Body of pancreas (tissue), 4 donors: ENCODE results near the gene NPHP4. TPM values are rescaled to one million over a fixed set of nuclear protein-coding genes. Genes with fewer than 3 reads are reported as not detected.
A peak's percentile ranks its signal among the peaks of the same experiment; 100 is the strongest.

ENCODE experiments used
- ATAC-seq: fragments of 150-250 bp; one replicate; pipeline ENCODE4 v1.9.1; 2016
- DNase-seq, 4 donors: peaks; one replicate each; pipeline ENCODE4 v3.0.0-alpha.2; 2019
- H3K27ac ChIP-seq, 4 donors: fragments of 200-600 bp; sonication (generic); 1 replicate in 3 of 4; 2 replicates in 1 of 4; pipeline versions ENCODE4 v1.5.1 to v1.6.1; 2016 to 2019; ENCODE audit warnings: mild to moderate bottlenecking in 1 of 4, mixed read lengths in 1 of 4, moderate library complexity in 1 of 4
- H3K27me3 ChIP-seq, 2 donors: fragments of 200-600 bp; sonication (generic); one replicate each; pipeline ENCODE4 v1.6.0; 2016; ENCODE audit warnings: mild to moderate bottlenecking in 1 of 2
- H3K36me3 ChIP-seq, 2 donors: fragments of 200-600 bp; sonication (generic); replicated peaks in 1 of 2; 2 replicates each; pipeline ENCODE4 v1.5.1; 2016; ENCODE audit warnings: low read depth in 2 of 2; ENCODE audit not compliant: insufficient read depth in 1 of 2
- H3K4me1 ChIP-seq: fragments of 200-600 bp; sonication (generic); one replicate; pipeline ENCODE4 v1.6.0; 2016
- H3K4me3 ChIP-seq, 2 donors: fragments of 200-600 bp; sonication (generic); 1 replicate in 1 of 2; 2 replicates in 1 of 2; pipeline ENCODE4 v1.5.1; 2016 to 2019
- H3K9me3 ChIP-seq, 3 donors: fragments of 200-600 bp; sonication (generic); 1 replicate in 2 of 3; 2 replicates in 1 of 3; pipeline ENCODE4 v1.5.1; 2016
- POLR2A ChIP-seq, 3 donors: fragments of 450-650 bp; IDR thresholded peaks; one replicate each; pipeline ENCODE4 v1.6.1; 2016; ENCODE audit warnings: antibody characterized with exemption in 3 of 3, mild to moderate bottlenecking in 2 of 3
- WGBS, 2 donors: methylation state at CpG; one replicate each; pipeline ENCODE4 v1.1.5; 2017; 5-methylcytosine and 5-hydroxymethylcytosine counted together
- intact Hi-C: fragments of 100-400 bp; cut with DNase I; formaldehyde crosslinking; loops from one replicate; pipeline ENCODE4 v1.15.1; 2023
- total RNA-seq, 2 donors: library from RNA; depleted of rRNA; stranded (reverse); fragments of >200 nt; gene quantifications; one replicate each; pipeline ENCODE4 v1.1.0, GENCODE V29; 2016
- TF ChIP-seq, protein P1 (sequence below), 7 experiments: fragments of 450-650 bp in 4 of 7; fragments of 200-600 bp in 3 of 7; sonication (generic) in 3 of 7; IDR thresholded peaks; one replicate each; pipeline ENCODE4 v1.5.1; 2016 to 2019; ENCODE audit warnings: antibody characterized with exemption in 7 of 7

Gene NPHP4
- total RNA-seq, 2 donors from 2014 or later, result 10.4 to 48.5 TPM

DNA sequence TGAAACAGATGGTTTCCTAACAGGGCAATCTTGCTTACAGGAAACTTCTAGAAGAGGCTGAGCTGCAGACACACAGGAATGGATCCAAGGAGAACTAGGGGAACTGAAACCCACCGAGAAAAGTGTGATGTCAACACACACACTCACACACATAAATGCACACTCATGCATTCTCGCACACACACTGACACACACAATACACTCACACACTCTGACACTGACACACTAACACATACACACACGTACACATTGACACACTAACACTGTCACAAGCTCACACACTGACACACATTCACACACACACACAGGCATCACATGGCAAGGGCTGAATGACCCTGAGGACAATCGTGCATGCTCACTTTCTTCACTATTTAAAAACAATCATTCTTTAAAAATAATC, 142.7 kb downstream of the NPHP4 start:
- no peaks in the 10 kb centered on the region for H3K27me3 ChIP-seq
- H3K4me3 ChIP-seq, result no peak overlapping the region
- 45 to 53% methylated on average over 4 of the region's 4 CpGs for WGBS, 2 donors
- intact Hi-C loops, result no loop called here
- no peaks in the 10 kb centered on the region for H3K4me1 ChIP-seq
- no peaks in the 10 kb centered on the region for H3K36me3 ChIP-seq
- H3K9me3 ChIP-seq, result peaks cover 0 to 7% (median 0%) of the 10 kb centered on the region in 3 donors
- ATAC-seq (no peak), DNase-seq (no peak)
- TF ChIP-seq, protein P1, sequence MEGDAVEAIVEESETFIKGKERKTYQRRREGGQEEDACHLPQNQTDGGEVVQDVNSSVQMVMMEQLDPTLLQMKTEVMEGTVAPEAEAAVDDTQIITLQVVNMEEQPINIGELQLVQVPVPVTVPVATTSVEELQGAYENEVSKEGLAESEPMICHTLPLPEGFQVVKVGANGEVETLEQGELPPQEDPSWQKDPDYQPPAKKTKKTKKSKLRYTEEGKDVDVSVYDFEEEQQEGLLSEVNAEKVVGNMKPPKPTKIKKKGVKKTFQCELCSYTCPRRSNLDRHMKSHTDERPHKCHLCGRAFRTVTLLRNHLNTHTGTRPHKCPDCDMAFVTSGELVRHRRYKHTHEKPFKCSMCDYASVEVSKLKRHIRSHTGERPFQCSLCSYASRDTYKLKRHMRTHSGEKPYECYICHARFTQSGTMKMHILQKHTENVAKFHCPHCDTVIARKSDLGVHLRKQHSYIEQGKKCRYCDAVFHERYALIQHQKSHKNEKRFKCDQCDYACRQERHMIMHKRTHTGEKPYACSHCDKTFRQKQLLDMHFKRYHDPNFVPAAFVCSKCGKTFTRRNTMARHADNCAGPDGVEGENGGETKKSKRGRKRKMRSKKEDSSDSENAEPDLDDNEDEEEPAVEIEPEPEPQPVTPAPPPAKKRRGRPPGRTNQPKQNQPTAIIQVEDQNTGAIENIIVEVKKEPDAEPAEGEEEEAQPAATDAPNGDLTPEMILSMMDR (IDR thresholded peaks at IDR 0.05), result no peak
- no peak for TF ChIP-seq POLR2A (IDR thresholded peaks at IDR 0.05)
- no peak overlapping the region for H3K27ac ChIP-seq

DNA sequence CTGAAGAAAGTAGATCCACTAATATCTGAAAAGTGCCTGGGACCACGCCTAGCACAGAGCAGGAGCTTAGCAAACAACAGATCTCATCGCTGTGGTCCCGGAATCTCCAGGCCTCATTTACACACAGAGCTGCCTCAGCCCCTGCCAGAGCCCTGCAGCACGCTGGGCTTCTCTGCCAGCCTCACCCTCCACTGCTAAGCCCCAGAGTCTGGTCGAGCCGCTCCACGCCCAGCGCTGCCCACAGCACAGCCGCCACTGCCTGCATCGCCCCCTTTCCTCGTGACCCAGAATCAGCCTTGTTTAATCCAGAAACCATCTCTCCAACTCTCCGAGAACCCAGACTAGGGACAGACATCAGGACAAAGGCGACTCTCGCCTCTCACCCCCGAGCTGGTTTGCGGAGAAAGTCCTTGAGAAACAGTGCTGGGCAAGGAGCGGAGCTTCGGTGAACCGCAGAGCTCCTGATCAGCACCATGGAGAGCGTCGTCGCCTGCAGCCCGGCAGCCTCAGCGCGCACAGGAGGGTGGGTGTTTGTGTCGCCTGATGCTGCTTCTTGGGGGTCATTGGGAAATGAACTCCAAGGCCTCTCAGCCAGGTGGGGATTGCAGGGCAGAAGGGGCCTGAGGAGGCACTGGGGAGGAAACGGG, 145.1 kb downstream of the NPHP4 start:
- Histone ChIP-seq H3K9me3 (peaks cover 0 to under 1% (median 0%) of the 10 kb centered on the region in 3 donors), H3K36me3 (no peaks in the 10 kb centered on the region), H3K27ac (no peak overlapping the region), H3K4me1 (no peaks in the 10 kb centered on the region), H3K27me3 (no peaks in the 10 kb centered on the region), H3K4me3 (no peak overlapping the region)
- 26 to 37% methylated on average over 19 to 27 of the region's 27 CpGs for WGBS, 2 donors
- no peak for TF ChIP-seq POLR2A (IDR thresholded peaks at IDR 0.05)
- TF ChIP-seq, protein P1 (IDR thresholded peaks at IDR 0.05), result no peak
- no peak for DNase-seq
- intact Hi-C loops, result no loop called here
- peak; percentile 30 for ATAC-seq

DNA sequence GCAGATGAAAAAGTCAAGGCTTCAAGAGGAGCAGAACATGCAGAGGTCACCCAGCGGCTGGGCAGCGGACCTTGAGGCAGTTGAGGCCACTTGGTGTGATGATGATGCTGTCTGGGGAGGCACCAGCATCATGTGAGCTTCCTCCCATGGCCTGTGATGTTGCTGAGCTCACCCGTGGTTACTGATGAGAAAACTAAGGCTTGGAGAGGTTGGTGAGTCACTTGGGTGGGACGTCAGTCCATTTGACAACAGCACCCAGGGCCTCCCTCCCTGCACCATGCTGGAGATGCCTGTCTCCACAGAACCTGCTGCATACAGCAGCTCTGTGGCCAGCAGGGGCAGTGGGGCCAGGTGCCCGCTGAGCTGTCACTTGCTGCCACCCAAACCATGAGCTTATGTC, 146.8 kb downstream of the NPHP4 start:
- intact Hi-C loops, result no loop called here
- Histone ChIP-seq H3K4me3 (no peak overlapping the region), H3K27ac (no peak overlapping the region), H3K27me3 (no peaks in the 10 kb centered on the region), H3K36me3 (no peaks in the 10 kb centered on the region), H3K4me1 (no peaks in the 10 kb centered on the region), H3K9me3 (no peaks in the 10 kb centered on the region)
- no peak for ATAC-seq
- TF ChIP-seq POLR2A (IDR thresholded peaks at IDR 0.05), result no peak
- TF ChIP-seq, protein P1 (IDR thresholded peaks at IDR 0.05), result no peak
- no peak for DNase-seq
- 50 to 70% methylated on average over 3 to 5 of the region's 5 CpGs for WGBS, 2 donors

DNA sequence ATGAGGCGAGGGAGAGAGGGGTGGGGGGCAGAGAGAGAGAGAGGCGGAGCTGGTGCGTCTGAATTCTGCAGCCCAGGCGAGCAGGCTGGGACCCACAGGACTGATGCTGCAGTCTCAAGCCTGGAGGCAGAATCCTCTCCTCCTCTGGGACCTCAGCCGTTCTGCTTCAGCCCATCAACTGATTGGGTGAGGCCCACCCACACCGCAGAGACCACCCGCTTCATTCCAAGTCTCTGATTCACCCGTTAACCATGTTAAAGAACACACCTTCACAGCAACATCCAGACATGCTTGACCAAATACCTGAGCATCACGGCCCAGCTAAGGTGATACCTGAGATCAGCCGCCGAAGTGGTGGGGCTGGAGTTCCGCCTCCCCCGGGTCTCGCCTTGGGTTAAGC, 147.8 kb downstream of the NPHP4 start:
- no peak for DNase-seq

More for the DNA sequence above, 147.8 kb downstream of the NPHP4 start:
- no peaks in the 10 kb centered on the region for H3K27me3 ChIP-seq
- H3K27ac ChIP-seq, result no peak overlapping the region
- TF ChIP-seq, protein P1 (IDR thresholded peaks at IDR 0.05), result no peak
- TF ChIP-seq POLR2A (IDR thresholded peaks at IDR 0.05), result no peak
- no peak for ATAC-seq
- H3K36me3 ChIP-seq, result no peaks in the 10 kb centered on the region
- no peaks in the 10 kb centered on the region for H3K4me1 ChIP-seq
- 67 to 71% methylated on average over 10 to 14 of the region's 14 CpGs for WGBS, 2 donors
- H3K9me3 ChIP-seq, result no peaks in the 10 kb centered on the region
- intact Hi-C loops, result no loop called here
- H3K4me3 ChIP-seq, result no peak overlapping the region
